Urinary bladder (tissue), 4 donors: ENCODE measurements around the gene SLC1A3. TPM values are rescaled to one million over a fixed set of nuclear protein-coding genes. Genes with fewer than 3 reads are reported as not detected.

Source experiments
- DNase-seq: peaks from one replicate; pipeline ENCODE4 v3.0.0-alpha.2; 2015; ENCODE audit errors: extremely low spot score
- H3K27ac ChIP-seq: one replicate; pipeline ENCODE4 v1.5.1; 2013; ENCODE audit warnings: low read depth, mild to moderate bottlenecking, moderate library complexity
- H3K36me3 ChIP-seq: one replicate; pipeline ENCODE4 v1.6.1; 2013; ENCODE audit warnings: mild to moderate bottlenecking, moderate library complexity; ENCODE audit not compliant: insufficient read depth
- H3K4me1 ChIP-seq: one replicate; pipeline ENCODE4 v1.6.1; 2013; ENCODE audit warnings: mild to moderate bottlenecking, moderate library complexity; ENCODE audit not compliant: insufficient read depth
- H3K4me3 ChIP-seq: one replicate; pipeline ENCODE4 v1.5.1; 2013; ENCODE audit warnings: low read depth, low read length
- WGBS: extraction: QIAGEN DNeasy Blood & Tissue Kit; methylation state at CpG from one replicate; pipeline ENCODE4 v1.1.7; 2013; 5-methylcytosine and 5-hydroxymethylcytosine counted together
- polyA plus RNA-seq: library from polyadenylated mRNA; stranded (reverse); fragments of 200-250 nt; gene quantifications from one replicate; pipeline ENCODE4 v1.2.3, GENCODE V29; 2013
- total RNA-seq: library from RNA; depleted of rRNA; stranded (reverse); fragments of >200 nt; gene quantifications from one replicate; pipeline ENCODE4 v1.2.3, GENCODE V29; 2014
- donor health status: healthy with polysubstance abuse.
- donor health status: healthy.

Gene SLC1A3
- total and polyA plus RNA-seq, 2 donors: 15.7 to 18.1 TPM

DNA sequence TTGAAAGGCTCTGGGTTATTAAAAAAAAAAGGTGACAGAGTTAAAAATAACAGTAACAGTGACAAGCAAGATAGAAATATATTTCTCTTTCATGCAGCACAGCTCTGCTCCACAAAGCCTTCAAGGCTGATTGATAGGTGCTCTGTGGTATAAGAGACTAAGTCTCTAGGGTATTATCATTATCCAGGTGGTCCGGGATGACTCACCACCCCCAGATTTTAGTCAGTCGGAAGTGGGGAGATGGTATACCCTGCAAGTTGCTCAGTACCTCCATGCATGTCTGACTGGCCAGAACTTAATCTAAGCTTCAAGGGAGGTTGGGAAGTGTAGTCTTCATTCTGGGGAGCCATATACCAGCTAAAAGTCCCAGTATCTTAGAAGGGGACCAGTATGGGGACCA, 76.1 kb downstream of the SLC1A3 start:
- Histone ChIP-seq H3K4me3 (no peak overlapping the region), H3K36me3 (no peaks in the 10 kb centered on the region), H3K4me1 (no peaks in the 10 kb centered on the region), H3K27ac (no peak overlapping the region)
- WGBS: 87% methylated on average over 2 of the region's 2 CpGs
- no peak for DNase-seq

DNA sequence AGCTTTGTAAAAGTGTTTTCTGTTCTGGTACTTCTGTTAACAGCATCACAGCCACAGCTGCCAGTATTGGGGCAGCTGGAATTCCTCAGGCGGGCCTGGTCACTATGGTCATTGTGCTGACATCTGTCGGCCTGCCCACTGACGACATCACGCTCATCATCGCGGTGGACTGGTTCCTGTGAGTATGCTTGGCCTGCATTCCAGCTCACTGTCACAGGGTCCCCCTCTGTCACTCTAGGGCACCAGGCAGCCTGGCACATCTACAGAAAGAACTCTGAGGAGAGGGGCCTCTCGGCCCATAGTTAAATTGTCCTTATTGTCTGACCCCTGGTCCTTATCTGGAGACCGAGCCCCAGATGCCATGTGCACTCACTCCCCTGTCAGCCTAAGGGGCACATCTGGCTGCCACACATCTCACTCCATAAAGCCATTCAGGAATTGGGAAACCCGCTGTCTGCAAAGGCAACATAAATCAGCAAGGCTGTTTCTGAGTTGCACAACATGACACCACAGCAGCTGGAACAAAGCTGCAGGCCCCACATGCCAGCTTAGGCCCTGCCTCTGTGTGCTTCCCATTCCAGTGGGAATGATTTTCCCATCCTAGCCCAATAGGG, 77.5 kb downstream of the SLC1A3 start:
- 57% methylated on average over 9 of the region's 9 CpGs for WGBS
- H3K4me1 ChIP-seq: no peaks in the 10 kb centered on the region
- H3K4me3 ChIP-seq: no peak overlapping the region
- no peaks in the 10 kb centered on the region for H3K36me3 ChIP-seq
- H3K27ac ChIP-seq: no peak overlapping the region
- DNase-seq: no peak

DNA sequence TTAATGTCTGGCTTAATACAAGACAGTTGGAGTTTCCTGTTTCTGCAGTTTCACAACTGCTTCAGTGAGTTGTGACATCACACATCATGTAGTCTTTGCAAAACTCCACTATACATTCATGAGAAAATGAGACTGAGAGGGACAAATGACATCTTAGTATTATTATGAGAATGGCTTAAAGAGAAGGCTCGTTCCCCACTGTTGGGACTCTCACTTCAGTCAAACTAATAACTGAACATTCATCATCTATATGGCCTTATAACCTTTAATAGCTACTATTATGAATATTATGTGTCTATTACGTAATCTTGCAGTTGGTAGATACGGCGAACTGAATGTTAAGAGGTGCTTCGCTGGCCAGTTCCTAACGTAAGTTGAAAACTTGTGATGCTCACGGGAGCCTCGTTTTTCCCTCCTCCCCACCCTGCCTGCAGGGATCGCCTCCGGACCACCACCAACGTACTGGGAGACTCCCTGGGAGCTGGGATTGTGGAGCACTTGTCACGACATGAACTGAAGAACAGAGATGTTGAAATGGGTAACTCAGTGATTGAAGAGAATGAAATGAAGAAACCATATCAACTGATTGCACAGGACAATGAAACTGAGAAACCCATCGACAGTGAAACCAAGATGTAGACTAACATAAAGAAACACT, 79.4 kb downstream of the SLC1A3 start:
- DNase-seq: no peak
- no peaks in the 10 kb centered on the region for H3K4me1 ChIP-seq
- no peak overlapping the region for H3K4me3 ChIP-seq
- no peak overlapping the region for H3K27ac ChIP-seq
- no peaks in the 10 kb centered on the region for H3K36me3 ChIP-seq
- WGBS: 89% methylated on average over 13 of the region's 13 CpGs

DNA sequence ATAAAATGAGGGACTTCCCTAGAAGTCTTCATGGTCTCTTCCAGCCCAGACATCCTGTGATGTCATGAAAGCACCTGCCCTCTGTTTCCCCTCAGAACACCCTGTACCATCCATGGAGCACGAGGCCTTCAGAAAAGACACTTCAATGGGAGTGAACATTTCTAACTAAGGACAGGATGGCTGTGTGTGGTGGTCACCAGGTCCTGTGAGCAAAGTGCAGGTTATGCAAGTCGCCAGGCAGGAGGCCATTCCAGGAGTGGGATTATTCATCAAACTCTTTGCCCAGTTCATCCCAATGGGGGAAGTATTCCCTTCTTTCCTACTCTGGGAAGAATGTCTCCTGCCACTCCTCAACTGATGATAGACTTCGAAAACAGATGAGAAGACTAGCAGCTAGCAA, 80.5 kb downstream of the SLC1A3 start:
- H3K4me3 ChIP-seq: no peak overlapping the region
- no peaks in the 10 kb centered on the region for H3K4me1 ChIP-seq
- no peaks in the 10 kb centered on the region for H3K36me3 ChIP-seq
- 92% methylated on average over 3 of the region's 3 CpGs for WGBS
- H3K27ac ChIP-seq: no peak overlapping the region
- no peak for DNase-seq

DNA sequence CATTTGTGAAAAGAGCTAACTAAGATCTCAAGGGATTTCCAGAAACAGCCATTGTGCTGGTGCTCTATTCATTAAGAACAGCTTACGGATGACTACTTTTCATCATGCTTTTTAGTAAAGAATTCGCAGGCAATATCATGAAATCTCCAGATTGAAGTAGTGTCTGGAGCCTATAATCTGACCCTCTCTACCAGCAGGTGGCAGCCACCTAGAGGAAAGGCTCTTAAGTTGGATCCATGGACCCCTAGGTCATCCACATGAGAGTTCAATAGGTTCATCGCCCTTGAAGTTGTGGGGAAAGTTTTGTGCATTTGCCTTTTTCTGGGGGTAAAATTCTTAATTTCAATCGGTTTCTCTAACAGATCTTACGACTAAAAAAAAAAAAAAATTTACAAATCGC, 82.3 kb downstream of the SLC1A3 start:
- DNase-seq: no peak
- Histone ChIP-seq H3K27ac (no peak overlapping the region), H3K4me1 (no peaks in the 10 kb centered on the region), H3K36me3 (no peaks in the 10 kb centered on the region), H3K4me3 (no peak overlapping the region)
- 95% methylated on average over 6 of the region's 6 CpGs for WGBS

DNA sequence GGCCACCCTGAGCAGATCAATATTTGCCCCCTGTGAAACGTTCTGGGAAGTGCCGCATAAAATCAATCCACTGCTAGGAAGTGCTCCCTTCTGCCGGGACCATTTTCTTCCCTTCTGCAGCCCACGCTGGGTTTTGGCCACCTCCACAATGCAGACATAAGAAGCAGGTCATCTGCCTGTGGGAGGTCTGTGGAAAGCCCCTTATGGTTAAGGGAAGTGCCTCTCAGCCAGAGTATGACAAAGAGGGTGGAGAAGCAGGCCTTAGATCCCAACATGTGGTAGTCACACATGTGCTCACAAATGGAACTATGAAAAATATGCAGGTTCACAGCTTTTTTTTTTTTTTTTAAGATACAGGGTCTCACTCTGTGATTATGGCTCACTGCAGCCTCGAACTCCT, 82.8 kb downstream of the SLC1A3 start:
- H3K4me1 ChIP-seq: no peaks in the 10 kb centered on the region
- no peak overlapping the region for H3K4me3 ChIP-seq
- WGBS: 89% methylated on average over 5 of the region's 5 CpGs
- H3K27ac ChIP-seq: no peak overlapping the region
- DNase-seq: no peak
- H3K36me3 ChIP-seq: no peaks in the 10 kb centered on the region

DNA sequence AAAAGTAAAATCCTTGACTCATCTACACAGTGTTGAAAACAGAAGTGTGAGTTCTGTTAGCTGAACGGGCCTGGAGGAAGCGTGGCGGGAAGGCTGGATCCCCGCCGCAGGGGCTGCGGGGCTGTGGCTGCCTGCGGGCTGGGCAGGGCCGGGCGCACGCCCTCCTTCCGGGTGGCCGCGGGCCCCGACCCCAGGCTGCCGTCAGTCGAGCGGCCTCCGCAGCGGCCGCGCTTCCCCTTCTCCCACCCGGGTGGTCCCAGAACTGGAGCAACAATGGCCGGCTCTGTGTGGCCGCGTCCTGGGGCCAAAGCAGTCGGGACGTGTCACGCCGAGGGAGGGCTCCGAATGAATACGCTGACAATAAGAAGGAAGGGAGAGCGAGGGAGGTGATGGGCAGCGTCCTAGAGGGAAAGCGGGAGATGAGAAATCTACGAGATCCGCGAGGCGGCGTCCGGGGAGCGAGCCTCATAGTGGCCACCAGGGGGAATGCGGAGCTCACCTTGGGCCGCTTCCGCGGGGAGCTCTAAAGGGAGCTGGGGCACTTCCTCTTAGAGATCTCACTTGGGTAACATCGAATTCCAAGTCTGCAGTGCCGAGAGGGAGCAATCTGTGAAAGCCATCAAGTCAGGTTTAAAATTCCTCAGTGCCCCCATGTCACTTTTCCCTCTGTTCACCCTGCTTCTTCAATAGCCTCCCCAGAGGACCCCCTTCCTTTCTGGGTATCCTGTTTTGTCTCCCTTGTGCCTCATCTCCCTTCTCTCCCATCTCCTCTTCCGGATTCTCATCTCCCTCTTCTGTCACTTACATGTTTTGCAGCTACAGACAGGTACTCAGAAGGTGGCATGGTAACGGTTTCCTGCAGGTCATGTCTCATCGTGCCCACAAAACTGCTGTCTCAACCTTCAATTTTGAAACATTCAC, 83.9 kb downstream of the SLC1A3 start:
- DNase-seq: no peak
- H3K27ac ChIP-seq: peak overlapping the region; percentile 53
- 5% methylated on average over 50 of the region's 50 CpGs for WGBS
- peak overlapping the region; percentile 48 for H3K4me3 ChIP-seq
- H3K4me1 ChIP-seq: no peaks in the 10 kb centered on the region
- no peaks in the 10 kb centered on the region for H3K36me3 ChIP-seq

DNA sequence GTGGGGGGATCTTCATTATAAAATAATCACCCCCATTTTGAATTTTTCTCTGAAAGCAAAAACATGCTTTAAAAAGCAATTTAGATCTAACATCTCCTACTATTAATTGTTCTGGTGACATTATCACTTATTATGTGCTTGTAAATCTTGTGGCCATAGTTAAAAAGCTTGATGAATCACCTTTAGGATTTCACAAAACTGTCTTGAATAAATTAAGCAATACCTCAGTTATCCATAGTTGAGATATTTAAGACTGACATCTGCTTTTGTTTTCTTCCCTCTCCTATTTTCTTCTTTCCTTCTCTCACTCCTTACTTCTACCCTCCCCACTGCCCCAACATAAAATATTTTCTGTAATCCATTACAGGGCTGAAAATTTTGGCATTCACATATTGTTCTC, 84.8 kb downstream of the SLC1A3 start:
- Histone ChIP-seq H3K36me3 (no peaks in the 10 kb centered on the region), H3K4me3 (no peak overlapping the region), H3K27ac (no peak overlapping the region), H3K4me1 (no peaks in the 10 kb centered on the region)
- no peak for DNase-seq

DNA sequence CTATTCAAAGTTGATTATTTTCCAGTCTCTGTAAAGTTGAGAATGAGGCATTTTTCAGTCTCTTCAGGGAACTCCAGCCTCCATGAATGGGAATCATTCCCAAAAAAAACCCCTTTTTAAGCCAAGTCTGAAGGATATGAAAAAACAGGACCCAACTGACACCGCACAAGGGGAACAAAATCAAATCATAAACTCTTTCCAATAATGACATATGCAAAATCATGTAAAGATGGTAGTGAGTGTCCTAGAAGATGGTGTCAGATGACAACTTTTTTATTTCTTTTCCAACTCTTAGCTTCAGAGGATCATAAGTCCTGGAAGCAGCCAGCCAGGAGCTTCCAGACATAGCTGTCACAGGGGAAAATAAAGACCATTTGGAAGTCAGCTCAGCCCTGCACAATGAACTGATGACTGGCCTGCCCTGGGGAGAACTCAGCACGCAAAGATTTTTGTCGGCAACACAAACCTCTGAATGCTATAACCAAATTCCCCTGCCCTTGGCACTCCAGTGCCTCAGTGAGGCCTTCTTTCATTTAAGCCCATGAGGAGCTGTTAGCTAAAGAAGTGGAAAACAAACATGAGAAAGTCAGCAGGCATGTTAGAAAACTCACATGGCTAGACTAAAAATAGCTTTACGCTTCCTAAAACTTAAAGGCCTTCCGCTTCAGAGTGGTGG, 85.4 kb downstream of the SLC1A3 start:
- 54% methylated on average over 5 of the region's 5 CpGs for WGBS
- DNase-seq: no peak
- H3K27ac ChIP-seq: no peak overlapping the region

DNA sequence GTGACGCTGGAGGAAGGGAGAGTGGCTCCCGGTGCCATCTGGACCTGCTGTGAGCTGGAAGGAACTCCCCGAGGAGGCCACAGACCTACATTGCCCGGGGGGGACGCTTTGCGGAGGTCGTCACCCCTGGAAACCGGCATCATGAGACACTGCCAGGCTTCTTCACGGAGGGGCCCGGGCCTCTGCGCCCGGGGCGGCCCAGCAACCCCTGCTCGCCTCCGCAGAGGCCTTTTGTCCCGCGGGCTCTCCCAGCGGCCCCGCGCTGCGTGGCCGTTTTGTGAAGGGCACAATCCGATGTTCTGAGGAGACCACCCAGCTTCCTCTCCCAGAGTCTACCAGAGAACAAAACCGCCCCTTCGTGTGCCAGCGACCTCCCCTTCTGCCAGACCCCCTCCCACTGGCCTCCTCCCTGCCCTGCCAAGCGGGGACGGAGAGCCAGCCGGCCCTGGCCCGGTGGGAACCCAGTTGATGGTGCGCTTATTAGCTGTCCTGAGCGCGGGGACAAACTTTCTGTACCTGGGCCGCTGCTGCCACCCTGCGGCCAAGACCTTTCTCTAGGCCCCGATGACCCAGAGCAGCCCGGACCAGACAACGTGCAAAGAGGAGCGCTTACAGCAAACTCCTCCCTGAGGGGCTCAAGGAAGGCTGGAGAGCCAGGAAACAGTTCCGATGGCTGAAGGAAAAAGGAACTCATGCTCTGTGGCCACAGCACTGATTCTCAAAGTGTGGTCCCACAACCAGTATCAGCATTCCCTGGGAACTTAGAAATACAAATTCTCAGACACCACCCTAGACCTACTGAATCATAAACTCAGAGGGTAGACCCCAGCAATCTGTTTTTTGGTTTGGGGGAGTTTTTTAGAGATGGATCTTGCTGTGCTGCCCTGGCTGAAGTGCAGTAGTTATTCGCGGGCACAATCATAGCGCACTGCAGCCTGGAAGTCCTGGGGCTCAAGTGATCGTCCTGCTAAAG, 86.7 kb downstream of the SLC1A3 start:
- no peak for DNase-seq
- 28% methylated on average over 44 of the region's 44 CpGs for WGBS

More for the DNA sequence above, 85.4 kb downstream of the SLC1A3 start:
- Histone ChIP-seq H3K4me1 (no peaks in the 10 kb centered on the region), H3K4me3 (no peak overlapping the region), H3K36me3 (no peaks in the 10 kb centered on the region)

DNA sequence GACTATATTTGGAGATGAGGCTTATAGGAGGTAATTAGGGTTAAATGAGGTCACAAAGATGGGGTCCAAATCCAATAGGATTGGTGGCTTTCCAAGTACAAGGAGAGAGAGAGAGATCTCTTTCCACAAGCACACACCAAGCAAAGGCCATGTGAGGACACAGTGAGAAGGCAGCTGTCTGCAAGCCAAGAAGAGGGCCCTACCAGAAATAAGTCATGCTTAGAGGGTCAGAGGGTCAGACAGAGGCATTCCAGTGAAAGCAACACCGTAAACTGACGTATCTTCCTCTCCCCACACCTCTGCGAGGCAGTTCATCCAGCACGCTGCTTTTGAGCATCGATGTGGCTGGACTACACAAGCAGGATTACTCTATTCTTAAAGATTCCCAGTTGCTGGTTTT, 87.9 kb downstream of the SLC1A3 start:
- 78% methylated on average over 5 of the region's 5 CpGs for WGBS
- no peak overlapping the region for H3K4me3 ChIP-seq
- H3K4me1 ChIP-seq: no peaks in the 10 kb centered on the region
- no peak overlapping the region for H3K27ac ChIP-seq
- no peak for DNase-seq
- no peaks in the 10 kb centered on the region for H3K36me3 ChIP-seq

More for the DNA sequence above, 86.7 kb downstream of the SLC1A3 start:
- H3K4me1 ChIP-seq: no peaks in the 10 kb centered on the region
- H3K27ac ChIP-seq: no peak overlapping the region
- no peak overlapping the region for H3K4me3 ChIP-seq
- no peaks in the 10 kb centered on the region for H3K36me3 ChIP-seq

DNA sequence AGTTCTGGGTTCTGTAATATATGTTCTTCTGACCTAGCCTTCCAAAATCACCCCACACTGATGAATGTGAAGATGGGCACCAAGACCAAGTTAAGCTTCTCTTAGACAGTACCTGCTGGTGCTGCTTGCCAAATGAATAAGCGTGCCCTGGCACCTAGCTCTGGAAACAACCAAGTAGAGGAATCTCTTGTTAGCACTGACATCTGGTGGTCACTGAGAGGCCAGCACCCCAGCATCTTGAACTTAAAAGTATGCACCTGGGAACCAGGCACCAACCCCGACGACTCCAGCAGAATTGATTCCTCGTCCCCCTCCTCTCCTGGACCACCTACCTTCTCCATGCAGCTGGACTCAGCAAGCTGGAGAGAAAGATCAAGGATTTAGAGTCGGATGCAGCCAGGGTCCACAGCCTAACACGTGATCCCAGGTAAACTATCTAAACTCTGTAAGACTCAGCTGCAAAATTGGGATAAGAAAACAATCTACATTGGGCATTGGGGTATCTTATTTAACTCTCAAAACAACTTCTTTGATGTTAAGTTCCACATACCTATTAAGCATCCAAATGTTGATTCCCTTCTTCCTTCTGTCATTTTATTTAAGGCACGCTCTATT, 89.8 kb downstream of the SLC1A3 start:
- H3K4me3 ChIP-seq: no peak overlapping the region
- 26% methylated on average over 7 of the region's 7 CpGs for WGBS
- no peak for DNase-seq

More for the DNA sequence above, 89.8 kb downstream of the SLC1A3 start:
- Histone ChIP-seq H3K27ac (no peak overlapping the region), H3K4me1 (no peaks in the 10 kb centered on the region), H3K36me3 (no peaks in the 10 kb centered on the region)
